ENCODE results near the gene CYP17A1. TPM values are rescaled to one million over a fixed set of nuclear protein-coding genes. Genes with fewer than 3 reads are reported as not detected.

The CYP17A1 gene
- total RNA-seq, 6 donors from 2014 or later = 1.2 to 6.3 (median 2.1) TPM; not detected in 1

DNA sequence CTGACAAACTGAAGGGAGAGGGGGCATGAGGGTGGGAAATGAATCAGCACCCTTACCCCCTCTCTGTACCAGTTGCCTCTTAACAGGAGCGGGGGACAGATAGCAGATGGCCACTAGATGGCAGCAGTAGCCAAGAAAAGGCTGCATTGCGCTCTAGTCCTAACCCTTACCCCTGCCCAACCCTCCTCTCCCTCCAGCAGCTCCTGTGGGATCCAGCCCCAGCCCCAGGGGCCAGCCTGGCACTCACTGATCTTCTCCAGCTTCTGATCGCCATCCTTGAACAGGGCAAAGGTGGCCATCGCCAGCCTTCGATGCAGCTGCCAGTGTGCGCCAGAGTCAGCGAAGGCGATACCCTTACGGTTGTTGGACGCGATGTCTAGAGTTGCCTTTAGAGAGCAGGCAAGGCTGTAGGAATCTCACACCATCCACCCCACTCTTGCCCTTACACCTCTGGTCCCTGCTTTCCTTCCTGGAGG is 2.2 kb downstream of the CYP17A1 start:
- Histone ChIP-seq H3K4me3 (no peak overlapping the region), H3K27me3 (no peaks in the 10 kb centered on the region), H3K27ac (no peak overlapping the region), H3K36me3 (no peaks in the 10 kb centered on the region), H3K4me1 (peaks cover 0 to 11% (median 5%) of the 10 kb centered on the region in 4 donors), H3K9me3 (peaks cover 0 to 7% (median 5%) of the 10 kb centered on the region in 4 donors)
- no peak for TF ChIP-seq POLR2AphosphoS5 (IDR thresholded peaks at IDR 0.05)
- TF ChIP-seq, protein P1, sequence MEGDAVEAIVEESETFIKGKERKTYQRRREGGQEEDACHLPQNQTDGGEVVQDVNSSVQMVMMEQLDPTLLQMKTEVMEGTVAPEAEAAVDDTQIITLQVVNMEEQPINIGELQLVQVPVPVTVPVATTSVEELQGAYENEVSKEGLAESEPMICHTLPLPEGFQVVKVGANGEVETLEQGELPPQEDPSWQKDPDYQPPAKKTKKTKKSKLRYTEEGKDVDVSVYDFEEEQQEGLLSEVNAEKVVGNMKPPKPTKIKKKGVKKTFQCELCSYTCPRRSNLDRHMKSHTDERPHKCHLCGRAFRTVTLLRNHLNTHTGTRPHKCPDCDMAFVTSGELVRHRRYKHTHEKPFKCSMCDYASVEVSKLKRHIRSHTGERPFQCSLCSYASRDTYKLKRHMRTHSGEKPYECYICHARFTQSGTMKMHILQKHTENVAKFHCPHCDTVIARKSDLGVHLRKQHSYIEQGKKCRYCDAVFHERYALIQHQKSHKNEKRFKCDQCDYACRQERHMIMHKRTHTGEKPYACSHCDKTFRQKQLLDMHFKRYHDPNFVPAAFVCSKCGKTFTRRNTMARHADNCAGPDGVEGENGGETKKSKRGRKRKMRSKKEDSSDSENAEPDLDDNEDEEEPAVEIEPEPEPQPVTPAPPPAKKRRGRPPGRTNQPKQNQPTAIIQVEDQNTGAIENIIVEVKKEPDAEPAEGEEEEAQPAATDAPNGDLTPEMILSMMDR (IDR thresholded peaks at IDR 0.05) = peak; percentile 84 to 91 (median 88)
- WGBS, 2 donors = 0 to 66% methylated on average over 1 to 11 of the region's 11 CpGs
- peak; percentile 89 to 95 for ATAC-seq (ENCODE audit: low FRiP score in 2 of 2)
- peak; percentile 61 to 75 for DNase-seq

DNA sequence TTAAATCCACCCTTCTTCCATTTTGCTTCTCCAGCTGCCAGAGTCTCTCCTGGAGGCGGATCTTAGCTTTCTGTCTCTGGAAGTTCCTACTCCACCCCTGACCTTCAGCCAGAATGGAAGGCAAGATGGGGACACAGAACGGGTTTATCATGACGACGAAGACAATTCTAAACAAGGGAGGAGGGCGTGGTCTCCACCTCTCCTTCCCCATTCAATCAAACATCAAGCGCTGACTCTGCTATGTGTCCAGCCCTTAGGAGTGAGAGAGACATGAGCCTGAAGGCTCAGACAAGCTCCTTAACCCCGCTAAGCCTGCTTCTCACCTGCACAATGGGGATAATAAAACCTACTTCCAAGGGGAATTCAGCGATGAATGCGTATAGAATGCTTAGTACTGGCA is 3.1 kb downstream of the CYP17A1 start:
- H3K9me3 ChIP-seq = peaks cover 0 to 7% (median 5%) of the 10 kb centered on the region in 4 donors
- DNase-seq (no peak), ATAC-seq (ENCODE audit: low FRiP score in 2 of 2) (peak in 1 of 2 donors; percentile 63)
- H3K27ac ChIP-seq = no peak overlapping the region
- H3K36me3 ChIP-seq = no peaks in the 10 kb centered on the region
- 52 to 60% methylated on average over 9 of the region's 9 CpGs for WGBS, 2 donors
- H3K4me3 ChIP-seq = no peak overlapping the region
- H3K27me3 ChIP-seq = no peaks in the 10 kb centered on the region
- TF ChIP-seq, protein P1 (IDR thresholded peaks at IDR 0.05) = no peak
- peaks cover 0 to 11% (median 5%) of the 10 kb centered on the region in 4 donors for H3K4me1 ChIP-seq

DNA sequence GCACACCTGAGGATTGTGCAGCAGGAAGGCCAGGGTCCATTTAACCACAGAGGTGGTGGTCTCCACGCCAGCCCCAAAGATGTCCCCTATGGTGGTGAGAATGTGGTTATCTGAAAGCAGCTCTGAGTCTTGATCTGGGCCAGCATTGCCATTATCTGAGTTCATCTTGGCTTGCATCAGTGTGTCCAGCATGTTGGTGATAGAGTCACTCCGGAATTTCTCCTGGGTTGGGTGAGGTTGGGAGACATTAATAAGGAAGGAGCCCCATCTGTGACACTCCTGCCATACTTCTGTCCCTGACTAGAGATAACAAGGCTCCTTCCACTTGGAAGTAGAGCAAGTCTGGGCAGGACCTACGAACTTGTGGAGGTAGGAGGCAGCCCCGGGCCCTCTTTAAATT is 4.2 kb downstream of the CYP17A1 start:
- ATAC-seq (ENCODE audit: low FRiP score in 2 of 2) = no peak
- no peak for DNase-seq
- 86 to 95% methylated on average over 3 to 4 of the region's 4 CpGs for WGBS, 2 donors
- no peak overlapping the region for H3K4me3 ChIP-seq
- peaks cover 0 to under 1% (median 0%) of the 10 kb centered on the region in 4 donors for H3K9me3 ChIP-seq
- peaks cover 0 to 11% (median 5%) of the 10 kb centered on the region in 4 donors for H3K4me1 ChIP-seq
- TF ChIP-seq, protein P1 (IDR thresholded peaks at IDR 0.05) = no peak
- TF ChIP-seq POLR2A (IDR thresholded peaks at IDR 0.05) (no peak), POLR2AphosphoS5 (IDR thresholded peaks at IDR 0.05) (no peak), EP300 (IDR thresholded peaks at IDR 0.05) (no peak)
- no peaks in the 10 kb centered on the region for H3K36me3 ChIP-seq
- no peaks in the 10 kb centered on the region for H3K27me3 ChIP-seq
- H3K27ac ChIP-seq = no peak overlapping the region

DNA sequence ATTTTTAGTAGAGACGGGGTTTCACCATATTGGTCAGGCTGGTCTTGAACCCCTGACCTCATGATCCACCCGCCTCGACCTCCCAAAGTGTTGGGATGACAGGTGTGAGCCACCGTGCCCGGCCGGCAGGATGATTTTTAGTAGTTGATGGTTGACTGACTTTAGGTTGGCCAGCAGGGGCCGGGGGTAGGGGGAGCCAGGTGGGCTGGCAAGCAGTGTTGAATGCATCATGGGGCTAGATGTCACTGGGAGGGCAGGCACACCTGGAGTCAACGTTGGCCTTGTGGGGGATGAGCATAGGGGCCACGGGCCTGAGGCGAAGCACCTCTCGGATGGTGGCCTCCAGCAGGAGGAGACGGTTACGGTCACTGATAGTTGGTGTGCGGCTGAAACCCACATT is 5.0 kb downstream of the CYP17A1 start:
- Histone ChIP-seq H3K27ac (no peak overlapping the region), H3K9me3 (no peaks in the 10 kb centered on the region), H3K4me3 (no peak overlapping the region), H3K27me3 (no peaks in the 10 kb centered on the region), H3K36me3 (no peaks in the 10 kb centered on the region), H3K4me1 (peaks cover 0 to 11% (median 1%) of the 10 kb centered on the region in 4 donors)
- ATAC-seq (ENCODE audit: low FRiP score in 2 of 2) (no peak), DNase-seq (peak in 1 of 2 donors; percentile 58)
- WGBS, 2 donors = 82 to 90% methylated on average over 13 to 14 of the region's 14 CpGs
- TF ChIP-seq EP300 (IDR thresholded peaks at IDR 0.05) = no peak
- no peak for TF ChIP-seq POLR2AphosphoS5 (IDR thresholded peaks at IDR 0.05)
- TF ChIP-seq, protein P1 (IDR thresholded peaks at IDR 0.05) = no peak
- TF ChIP-seq POLR2A (IDR thresholded peaks at IDR 0.05) = no peak

DNA sequence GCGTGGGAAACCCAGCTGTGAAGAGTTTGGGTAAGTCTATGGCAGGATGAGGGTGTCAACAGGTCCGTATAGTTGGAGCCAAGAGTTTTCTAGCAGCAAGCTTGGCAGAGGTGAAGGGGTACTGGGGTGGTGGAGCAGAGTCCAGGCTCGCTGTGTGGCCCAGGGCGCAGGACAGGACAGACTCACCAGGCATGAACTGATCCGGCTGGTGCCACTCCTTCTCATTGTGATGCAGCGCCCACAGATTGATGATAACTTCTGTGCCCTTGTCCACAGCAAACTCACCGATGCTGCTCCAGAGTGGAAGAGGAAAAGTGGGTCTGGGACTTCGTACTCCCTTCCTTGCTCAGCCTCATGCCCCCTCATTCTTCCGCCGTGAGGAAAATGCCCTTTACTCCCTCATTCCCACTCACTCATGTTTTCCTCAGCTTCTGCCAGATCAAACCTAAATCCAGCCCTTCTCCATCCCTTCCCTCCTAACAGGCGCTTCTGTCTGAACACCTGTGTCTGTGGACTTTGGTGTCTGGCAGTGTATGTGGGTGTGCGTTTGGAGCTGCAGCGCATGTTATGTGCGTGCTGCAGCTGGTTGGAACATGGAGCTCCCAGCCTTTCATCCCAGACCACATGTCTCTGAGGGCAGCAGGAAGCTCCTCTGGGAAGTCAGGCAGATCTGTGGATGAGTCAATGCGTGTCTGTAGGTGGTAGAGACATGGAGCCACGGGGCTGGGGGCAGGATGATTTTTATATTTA is 5.7 kb downstream of the CYP17A1 start:
- TF ChIP-seq EP300 (IDR thresholded peaks at IDR 0.05) (no peak), POLR2A (IDR thresholded peaks at IDR 0.05) (no peak), POLR2AphosphoS5 (IDR thresholded peaks at IDR 0.05) (no peak)
- TF ChIP-seq, protein P1 (IDR thresholded peaks at IDR 0.05) = no peak
- H3K27me3 ChIP-seq = no peaks in the 10 kb centered on the region
- no peak overlapping the region for H3K27ac ChIP-seq
- DNase-seq (no peak), ATAC-seq (ENCODE audit: low FRiP score in 2 of 2) (no peak)
- no peak overlapping the region for H3K4me3 ChIP-seq
- no peaks in the 10 kb centered on the region for H3K36me3 ChIP-seq
- WGBS, 2 donors = 80 to 87% methylated on average over 13 to 16 of the region's 16 CpGs
- peaks cover 0 to 11% (median 1%) of the 10 kb centered on the region in 4 donors for H3K4me1 ChIP-seq
- H3K9me3 ChIP-seq = no peaks in the 10 kb centered on the region
